ENCODE data around the gene STRIP1. TPM values are rescaled to one million over a fixed set of nuclear protein-coding genes. Genes with fewer than 3 reads are reported as not detected.
"Not testable (repeated sequence)": the region's sequence is repeated elsewhere in the genome, so short reads cannot be mapped to it uniquely, and the experiment has no call there.

STRIP1 gene
- total RNA-seq, 1 experiment from 2014 or later, result 17.7 TPM

DNA sequence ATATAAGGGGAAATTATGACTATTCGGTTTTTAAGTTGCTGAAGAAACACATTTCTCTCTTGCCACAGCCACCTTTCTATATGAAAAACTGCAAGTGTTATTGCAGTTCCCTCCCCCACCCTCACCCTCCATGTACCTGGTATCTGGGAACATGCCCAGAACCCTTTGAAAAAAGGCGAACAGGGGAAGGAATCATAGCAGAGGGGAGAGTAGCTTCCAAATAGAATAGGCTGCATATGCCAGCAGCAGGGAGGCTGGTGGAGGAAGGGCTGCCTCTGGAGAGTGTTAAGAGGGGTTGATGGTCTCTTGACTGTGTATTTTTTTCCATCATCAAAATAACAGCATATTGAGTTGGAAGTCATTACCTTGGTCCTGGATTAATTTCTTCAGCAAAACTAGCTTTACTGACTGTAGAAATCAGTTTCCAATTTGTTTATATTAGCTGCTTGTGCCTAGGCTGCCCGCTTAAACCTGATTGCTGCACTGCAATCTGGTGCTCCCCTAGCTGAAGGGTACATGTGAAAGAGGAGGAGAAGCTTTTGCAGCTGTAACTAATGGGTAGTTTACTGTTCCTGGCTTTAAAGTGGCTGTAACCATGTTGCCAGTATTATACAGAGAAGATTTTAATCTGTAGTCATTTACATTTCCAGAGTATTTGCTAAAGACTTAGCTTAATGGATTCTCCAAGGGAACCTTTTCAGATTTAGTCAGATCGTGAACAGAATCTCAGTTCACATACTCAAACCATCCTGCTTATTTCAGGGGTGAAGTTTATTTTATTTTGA lies 27.2 kb upstream of the STRIP1 start:
- DNase-seq (ENCODE audit: low spot score), result no peak

DNA sequence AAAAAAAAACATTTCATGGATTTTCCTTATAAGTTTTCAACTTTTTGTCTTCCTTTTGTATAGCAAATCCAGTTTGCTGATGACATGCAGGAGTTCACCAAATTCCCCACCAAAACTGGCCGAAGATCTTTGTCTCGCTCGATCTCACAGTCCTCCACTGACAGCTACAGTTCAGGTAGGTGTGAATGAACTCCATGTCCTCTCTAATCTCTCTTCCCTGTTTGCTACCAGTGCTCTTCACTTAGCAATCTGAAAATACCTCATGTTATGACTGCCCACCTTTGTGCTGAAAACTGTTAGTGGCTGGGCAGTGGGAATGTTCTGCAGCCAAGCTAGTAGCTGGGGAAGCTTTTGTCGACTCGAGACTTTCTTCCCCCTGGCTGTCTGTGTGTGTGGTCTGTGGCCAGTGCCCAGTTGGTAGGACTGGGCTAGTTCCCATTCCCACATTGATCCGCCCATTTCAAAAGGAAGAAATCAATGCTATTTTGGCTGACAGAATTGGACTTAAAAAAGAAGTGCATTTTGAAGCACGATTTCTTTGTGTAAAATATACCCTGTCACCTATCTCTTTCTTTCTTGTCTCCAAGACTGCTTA lies 25.4 kb upstream of the STRIP1 start:
- no peak for DNase-seq (ENCODE audit: low spot score)

DNA sequence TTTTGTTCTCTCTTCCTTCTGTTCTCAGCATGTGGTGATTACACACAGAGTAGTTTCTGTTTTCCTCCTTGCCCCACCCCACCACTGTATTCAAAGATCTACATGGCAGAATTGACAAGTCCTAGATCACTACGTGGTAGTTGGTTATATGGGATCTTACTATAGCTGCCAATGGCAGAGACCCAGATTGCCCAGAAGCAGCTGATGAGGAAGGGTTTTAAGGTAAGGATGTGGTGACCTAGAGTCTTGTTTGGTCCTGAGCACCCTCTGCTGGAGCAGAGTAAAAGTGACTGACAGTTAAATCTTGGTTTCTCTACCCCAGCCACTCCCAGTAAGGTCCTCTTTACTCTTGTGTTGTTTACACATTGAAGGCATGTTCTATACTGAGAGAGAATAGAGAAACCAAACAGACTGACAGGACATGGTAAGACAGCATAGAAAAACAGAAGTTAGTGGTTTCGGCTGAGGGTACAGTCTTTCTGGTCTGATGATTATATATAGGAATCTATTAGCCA lies 22.8 kb upstream of the STRIP1 start:
- DNase-seq (ENCODE audit: low spot score), result peak; percentile 51

GRCh38 chr1:110012100-110012780 lies 22.2 kb upstream of the STRIP1 start:
- no peak for DNase-seq (ENCODE audit: low spot score)

DNA sequence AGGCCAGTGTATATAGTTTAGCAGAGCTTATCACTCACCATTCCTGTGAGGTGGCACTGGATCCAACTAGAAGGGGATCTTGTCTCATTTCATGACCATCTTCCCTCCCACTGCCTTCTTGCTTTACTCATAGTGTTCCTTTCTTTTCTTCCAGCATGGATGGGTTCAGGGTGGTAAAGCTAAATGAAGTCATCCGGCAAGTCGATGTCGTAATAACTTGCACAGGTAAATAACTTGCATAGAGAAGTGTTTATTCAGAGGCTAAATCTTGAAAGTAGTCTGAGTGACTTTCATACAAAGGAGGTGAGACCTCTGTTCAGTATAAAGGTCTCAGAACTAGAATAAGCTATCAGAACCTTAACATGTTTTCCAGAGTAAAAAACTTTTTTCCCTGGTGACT lies 16.6 kb upstream of the STRIP1 start:
- no peak for DNase-seq (ENCODE audit: low spot score)

- no peak for DNase-seq (ENCODE audit: low spot score)
These were observed 16.0 kb upstream of the STRIP1 start for GRCh38 chr1:110018396-110018795.

GRCh38 chr1:110019770-110020169 lies 14.7 kb upstream of the STRIP1 start:
- no peak for DNase-seq (ENCODE audit: low spot score)

DNA sequence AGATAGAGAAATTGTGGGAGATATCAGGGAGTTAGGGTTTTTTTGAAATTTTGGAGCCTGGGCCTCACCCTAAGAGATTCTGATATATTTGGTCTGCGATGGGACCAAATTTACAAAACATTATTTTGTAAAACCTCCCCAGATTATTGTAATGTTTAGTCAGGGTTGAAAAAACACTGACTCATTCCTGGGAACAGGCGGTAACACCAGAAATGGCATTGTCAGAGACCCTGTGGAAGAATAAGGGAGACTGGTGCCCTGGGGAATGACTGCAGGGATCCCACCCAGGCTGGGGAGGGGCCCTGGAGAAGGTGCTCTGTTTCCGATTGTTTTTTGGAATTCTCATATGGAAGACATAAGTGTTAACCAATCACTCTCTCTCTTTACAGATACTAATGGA lies 13.1 kb upstream of the STRIP1 start:
- no peak for DNase-seq (ENCODE audit: low spot score)

- DNase-seq (ENCODE audit: low spot score), result no peak
These were observed 9.8 kb upstream of the STRIP1 start for GRCh38 chr1:110024613-110025012.

DNA sequence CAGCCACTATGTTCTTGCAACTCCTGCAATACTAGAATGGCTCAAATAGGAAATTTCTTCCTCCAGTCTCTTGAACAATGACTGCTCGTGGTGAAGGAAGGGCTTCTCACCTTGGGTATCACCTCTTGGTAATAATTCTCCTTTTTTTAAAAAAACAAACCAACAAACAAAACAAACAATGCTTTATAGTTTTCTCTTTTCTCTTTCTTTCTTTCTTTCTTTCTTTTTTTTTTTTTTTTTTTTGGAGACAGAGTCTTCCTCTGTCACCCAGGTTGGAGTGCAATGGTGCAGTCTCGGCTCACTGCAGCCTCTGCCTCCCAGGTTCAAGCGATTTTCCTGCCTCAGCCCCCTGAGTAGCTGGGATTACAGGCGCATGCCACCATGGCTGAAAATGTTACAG lies 3.7 kb upstream of the STRIP1 start:
- not testable (repeated sequence) for DNase-seq (ENCODE audit: low spot score)

GRCh38 chr1:110032327-110032726 lies 2.1 kb upstream of the STRIP1 start:
- DNase-seq (ENCODE audit: low spot score), result no peak

DNA sequence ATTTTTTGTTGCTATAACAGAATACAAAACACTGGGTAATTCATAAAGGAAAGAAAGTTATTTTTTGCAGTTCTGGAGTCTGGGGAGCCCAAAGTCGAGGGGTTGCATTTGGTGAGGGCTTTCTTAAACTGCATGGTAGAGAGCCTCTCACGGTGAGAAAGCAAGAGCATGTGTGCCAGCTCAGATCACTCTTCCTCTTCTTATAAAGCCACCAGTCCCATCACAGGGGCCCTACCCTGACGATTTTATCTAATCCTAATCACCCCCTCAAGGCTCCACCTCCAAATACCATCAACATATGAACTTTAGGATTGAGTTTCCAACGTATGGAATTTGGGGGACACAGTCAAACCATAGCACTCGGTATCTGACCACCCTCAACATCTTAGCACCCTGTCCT lies 1.0 kb upstream of the STRIP1 start:
- no peak for DNase-seq (ENCODE audit: low spot score)

DNA sequence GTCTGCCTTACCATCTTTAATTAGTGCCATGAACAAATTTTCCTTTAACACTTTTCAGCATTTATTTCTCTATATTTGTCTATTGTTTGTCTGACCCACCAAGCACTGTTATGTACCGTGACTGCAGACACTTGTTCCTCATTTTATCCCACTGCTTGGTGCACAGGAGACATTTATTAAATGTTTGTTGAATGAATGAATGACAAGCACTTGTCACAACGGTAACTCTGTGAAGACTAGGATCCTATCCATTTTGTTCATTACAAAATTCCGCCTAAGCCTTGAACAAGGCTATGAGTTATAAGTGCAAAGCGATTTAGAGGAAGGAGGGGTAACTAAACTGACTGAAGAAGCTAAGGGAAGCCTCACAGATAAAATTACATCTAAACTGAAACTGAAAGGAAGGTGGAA lies 379 bp upstream of the STRIP1 start:
- DNase-seq (ENCODE audit: low spot score), result no peak

DNA sequence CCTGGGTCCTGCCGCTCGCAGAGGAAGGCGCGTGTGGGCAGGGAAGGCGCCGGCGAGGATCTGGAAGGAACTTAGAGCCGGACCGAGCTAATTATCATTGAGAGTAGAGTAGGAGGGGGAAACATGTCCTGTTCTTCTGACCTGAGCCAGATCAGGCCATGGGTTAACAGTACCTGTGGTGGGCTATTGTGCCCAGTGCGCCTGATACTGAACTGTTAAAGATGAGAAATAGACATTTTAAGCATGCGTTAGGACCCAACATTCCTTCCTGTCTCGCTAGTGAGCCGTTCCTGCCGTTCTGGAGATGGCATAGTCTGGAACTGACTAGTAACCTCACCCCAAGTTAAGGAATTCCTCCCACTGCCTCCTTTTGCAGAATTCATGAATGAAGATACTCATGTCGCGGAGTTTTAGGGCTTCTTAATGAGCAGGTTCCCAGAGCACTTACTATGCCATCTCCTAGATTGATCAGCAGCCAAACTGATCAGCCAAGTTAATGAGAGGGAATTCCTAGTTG lies 870 bp downstream of the STRIP1 start:
- DNase-seq (ENCODE audit: low spot score), result no peak

- no peak for DNase-seq (ENCODE audit: low spot score)
These were observed 3.8 kb downstream of the STRIP1 start for GRCh38 chr1:110038271-110038670.

- DNase-seq (ENCODE audit: low spot score), result no peak
These were observed 5.2 kb downstream of the STRIP1 start for GRCh38 chr1:110039641-110040040.

DNA sequence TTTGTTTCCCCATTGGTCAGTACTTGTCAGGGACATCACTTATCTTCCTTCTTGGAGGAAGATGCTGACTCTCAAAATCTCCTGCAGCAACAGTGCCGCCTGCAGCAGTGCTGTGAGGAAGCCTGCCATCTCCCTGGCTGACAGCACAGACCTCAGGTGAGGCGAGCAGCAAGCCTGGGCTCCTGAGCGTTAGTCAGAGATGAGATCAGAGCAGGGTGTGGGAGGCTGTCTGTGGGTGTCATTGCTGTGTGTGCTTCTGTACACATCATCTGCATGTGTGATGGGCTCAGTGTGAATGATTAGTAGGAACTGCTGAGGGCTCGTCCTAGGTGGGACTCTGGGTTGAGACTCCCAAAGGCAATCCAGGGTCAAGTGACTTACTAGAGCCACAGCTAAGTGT lies 6.1 kb downstream of the STRIP1 start:
- no peak for DNase-seq (ENCODE audit: low spot score)

GRCh38 chr1:110043016-110043415 lies 8.6 kb downstream of the STRIP1 start:
- DNase-seq (ENCODE audit: low spot score), result no peak

GRCh38 chr1:110047463-110047862 lies 13.0 kb downstream of the STRIP1 start:
- no peak for DNase-seq (ENCODE audit: low spot score)

- no peak for DNase-seq (ENCODE audit: low spot score)
These were observed 13.8 kb downstream of the STRIP1 start for GRCh38 chr1:110048240-110048639.

- DNase-seq (ENCODE audit: low spot score), result no peak
These were observed 14.6 kb downstream of the STRIP1 start for GRCh38 chr1:110048923-110049601.

All from H4 (cell line).